Hematopoietic multipotent progenitor cell treated with erythropoietin and hydrocortisone succinate and interleukin-3 and kit ligand, for 8 days (in vitro differentiated cells): ENCODE results near the gene ZNF423.
"Not testable (repeated sequence)": the region's sequence is repeated elsewhere in the genome, so short reads cannot be mapped to it uniquely, and the experiment has no call there.

ENCODE experiments used
- DNase-seq: peaks from one replicate; pipeline ENCODE4 v3.0.0-alpha.2; 2015

ZNF423 gene

DNA sequence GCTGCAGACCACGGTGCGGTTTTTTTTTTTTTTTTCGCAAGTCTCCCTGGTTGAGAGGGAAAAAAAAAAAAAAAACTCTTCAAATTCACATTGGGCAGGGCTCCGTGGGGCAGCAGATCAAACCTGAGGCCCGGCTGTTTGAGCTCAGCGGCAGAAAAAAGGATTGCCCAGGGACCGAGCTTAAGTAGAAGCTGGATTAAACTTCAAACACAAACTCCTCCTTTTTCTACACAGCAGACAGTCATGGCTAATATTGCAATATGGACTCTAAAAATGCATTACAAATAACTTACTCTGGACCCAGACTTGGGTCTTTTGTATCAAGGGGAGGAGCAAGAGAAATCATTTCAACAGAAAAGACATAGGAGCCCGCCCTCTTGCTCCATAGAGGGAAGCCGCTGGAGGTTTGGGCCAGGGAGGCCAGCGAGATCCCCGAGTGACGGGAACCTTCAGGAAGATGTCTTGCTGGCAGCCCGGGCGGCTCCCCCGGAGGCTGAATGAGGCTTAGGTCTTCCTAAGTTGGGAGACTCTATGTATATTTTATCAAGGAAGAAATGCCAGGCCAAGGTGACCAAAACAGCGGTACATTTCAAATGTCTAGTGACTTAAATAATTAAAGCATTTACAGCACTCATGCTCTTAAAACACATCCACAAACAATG, 167.7 kb downstream of the ZNF423 start:
- no peak for DNase-seq

DNA sequence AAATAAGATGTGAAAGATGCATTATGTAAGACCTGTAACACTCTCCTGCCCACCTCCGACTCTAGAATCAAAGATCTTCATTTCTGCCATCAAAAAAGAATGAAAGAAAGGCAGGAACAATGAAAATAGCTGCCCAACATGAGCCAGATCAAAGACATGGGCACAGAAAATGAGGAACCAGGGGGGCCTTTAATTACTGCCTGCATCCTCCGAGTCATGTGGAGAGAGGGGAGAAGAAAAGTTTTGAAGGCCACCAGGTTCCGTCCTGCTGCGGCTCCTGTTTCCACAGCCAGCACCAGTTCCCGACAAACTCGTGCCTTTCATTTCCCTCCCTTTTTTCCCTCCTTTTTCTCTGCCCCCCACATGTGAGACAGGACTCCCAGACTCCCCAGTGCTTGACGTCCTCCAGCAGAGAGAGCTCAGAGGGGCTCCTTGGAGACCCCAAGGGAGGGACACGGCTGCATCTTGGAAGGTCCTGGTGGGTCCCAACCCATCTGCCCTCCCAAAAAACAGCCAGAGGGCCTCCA, 168.4 kb downstream of the ZNF423 start:
- DNase-seq = no peak

DNA sequence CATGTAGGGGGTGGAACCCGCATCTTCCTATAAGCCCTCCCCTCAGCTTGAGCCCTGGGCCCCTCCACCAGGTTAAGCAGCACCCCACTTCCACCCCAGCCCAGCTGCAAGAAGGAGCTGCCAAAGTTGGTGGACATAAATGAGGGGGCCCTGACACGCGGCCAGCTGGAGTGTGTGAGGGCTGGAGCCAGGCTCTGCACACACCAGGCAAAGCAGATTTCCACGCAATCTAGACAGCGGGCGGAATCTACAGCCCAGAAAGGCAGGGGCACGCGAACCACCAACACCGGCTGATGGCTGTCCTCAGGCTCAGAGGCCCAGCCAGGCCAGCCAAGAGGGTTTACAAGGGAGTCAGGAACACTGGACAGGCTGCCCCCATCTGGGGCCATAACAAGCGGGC, 171.2 kb downstream of the ZNF423 start:
- DNase-seq = no peak

DNA sequence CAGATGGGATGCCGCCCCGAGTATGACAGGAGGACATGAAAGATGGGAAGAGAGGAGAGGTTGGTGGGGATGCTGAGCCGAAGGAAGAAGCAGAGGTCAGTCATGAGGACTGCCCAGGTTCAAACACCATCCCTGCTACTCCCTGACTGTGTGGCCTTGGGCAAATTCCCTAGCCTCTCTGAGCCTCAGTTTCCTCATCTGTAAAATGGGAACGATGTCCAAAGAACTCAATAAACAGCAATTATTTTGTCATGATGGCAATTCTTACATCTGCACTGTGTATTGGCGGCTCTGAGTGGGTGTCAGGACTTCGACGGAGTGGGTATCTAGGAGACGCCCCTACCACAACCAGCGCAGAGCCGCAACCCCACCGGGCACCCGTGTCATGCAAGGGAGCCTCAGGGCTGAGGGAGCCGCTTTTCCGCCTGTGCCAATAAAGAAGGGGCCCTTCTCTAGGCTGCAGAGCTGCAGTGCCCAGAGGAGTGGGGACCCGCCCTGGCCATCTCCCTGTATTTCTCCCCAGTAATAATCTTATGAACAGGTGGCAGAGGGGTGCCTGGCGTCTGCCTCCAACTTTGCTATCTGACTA, 173.2 kb downstream of the ZNF423 start:
- no peak for DNase-seq

DNA sequence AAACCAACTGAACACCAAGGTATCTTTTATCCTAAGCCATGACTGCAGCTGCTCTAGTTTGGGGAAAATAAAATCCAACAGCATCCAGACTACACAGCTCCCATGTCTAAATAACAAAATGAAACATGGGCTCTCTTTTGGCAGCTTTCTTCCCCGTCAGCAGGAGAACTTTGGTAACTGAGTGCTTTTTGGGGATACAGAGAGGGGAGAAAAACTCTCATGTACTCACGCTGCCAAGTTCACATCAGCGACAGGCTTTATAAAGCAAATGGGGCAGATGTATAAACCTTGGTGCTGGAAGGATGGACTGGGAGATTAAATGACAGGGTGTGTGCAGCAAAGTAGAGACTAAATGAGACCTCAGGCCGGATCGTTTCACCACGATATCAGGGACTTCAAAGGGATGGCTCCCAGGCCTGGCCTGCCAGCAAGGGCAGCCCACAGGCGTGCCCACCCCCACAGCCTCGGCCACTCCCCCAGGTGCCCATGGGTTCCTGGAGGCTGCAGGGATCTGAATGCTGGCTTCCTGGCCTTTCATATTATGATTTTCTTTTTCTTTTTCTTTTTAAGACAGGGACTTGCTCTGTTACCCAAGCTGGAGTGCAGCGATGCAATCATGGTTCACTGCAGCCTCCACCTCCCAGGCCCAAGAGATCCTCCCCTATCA, 174.6 kb downstream of the ZNF423 start:
- no peak for DNase-seq

DNA sequence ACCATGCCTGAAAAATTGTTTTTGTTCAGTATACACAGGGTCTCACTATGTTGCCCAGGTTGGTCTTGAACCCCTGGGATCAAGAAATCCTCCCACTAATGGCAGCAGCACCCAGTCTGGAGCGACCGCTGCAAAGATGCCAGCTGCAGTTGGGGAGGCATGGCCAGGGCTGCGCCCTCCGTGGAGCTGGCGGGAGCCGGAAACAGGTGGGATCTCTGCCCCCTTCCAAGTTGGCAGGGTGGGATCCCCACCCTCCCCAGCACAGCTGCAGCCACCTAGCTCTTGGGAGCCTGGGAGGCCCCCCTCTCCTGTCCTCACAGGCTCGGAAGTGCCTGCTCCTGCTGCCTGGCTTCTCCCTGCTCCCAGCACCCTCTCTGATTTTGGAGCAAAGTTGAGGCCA, 176.8 kb downstream of the ZNF423 start:
- no peak for DNase-seq

DNA sequence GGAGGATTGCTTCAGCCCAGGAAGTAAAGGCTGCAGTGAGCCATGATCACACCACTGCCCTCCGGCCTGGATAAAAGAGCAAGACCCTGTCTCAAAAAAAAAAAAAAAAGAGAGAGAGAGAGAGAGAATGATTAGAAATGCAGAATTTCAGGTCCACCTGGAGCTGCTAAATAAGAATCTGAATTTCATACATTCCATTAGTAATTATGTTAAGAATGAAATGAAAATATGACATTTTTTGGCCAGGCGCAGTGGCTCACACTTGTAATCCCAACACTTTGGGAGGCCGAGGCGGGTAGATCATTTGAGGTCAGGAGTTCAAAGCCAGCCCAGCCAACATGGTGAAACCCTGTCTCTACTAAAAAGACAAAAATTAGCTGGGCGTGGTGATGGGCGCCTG, 178.3 kb downstream of the ZNF423 start:
- DNase-seq = not testable (repeated sequence)

DNA sequence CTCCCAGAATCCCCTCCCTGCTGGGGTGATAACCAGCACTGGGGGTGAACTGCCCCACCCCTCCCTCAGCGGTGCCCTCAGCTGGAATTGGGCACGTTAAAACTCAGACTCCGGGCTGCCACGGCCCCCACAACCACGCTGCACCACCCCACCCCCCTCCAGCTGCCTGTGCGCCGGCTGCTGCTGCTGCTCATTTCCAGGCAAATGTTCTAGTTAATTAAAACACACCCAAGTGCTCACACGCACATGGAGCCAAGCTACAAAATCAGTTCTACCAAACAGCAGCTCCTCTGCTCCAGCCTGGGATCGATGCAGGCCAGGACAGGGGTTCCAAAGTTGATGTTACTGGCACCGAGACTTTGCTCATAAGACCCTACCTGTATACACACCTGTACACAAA, 180.5 kb downstream of the ZNF423 start:
- no peak for DNase-seq

DNA sequence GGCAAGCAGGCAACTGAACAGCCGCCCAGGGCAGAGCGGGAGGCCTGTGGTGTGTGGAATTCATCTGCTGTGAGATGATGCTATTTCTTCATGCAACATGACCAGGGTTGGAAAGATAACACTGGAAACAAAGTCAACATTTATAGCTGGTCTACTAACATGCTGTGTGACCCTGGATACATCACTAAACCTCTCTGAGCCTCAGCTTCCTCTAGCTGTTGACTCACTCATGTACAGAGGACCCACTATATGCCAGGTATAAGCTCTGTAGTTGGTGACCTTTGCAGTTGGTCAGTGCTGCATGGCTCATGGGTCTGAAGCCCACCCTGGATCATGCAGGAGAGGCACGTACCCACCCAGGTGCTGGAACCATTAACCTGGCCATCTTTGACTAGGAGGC, 180.9 kb downstream of the ZNF423 start:
- no peak for DNase-seq

DNA sequence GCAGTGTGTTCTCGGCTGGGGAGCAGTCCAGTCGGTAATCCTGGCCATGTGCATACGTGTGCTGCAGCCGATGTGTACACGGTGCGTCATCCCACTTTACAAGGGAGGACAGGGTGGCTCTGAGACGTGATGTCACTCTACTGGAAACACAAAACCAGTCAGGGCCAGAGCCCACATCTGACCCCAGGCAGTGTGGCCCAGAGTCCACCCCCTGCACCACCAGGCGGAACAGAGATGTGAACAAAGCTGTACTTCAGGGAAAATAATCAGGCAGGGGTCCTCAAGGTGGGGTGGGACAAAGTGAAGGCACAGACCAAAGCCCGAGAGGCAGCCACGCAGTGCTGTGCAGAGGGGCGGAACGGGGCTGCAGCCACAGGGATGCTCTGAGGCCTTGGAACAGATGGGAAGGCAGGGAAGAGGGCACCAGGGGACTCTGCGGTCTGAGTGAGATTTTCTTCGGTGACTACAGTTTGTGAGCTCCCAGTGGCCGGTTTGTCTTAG, 181.5 kb downstream of the ZNF423 start:
- DNase-seq = no peak

DNA sequence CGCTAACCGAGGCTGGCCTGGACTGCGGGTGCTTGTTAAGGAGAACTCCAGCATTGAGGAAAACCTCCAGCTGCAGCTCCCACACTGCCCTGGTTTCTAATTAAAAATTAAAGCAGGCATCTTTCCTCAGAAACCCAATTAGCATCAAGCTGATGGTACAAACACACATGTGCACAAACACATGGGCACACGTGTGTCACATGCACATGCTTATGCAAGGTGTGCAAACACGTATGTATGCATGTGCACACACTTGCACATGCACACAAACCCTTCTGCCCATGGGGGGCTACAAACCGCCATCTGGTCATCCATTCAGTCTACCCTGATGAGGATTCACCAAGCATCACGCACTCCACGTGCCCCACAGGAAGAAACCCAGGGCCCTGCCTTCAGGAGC, 182.5 kb downstream of the ZNF423 start:
- no peak for DNase-seq

DNA sequence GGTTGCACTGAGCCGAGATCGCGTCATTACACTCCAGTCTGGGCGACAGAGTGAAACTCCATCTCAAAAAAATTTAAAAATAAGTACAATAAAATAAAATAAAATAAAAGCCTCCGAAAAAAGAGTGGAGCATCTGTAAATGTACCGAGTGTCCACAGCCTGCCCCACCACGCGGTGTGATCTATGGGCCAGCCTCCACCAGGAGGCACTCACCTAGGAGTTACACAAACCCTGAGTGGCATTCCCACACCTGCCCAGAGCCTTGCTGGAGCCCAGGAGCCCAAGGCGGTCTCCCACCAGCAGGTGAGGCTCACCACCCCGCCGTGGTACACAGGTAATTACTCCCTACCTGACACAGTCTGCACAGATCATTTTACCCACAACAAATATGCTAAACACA, 183.2 kb downstream of the ZNF423 start:
- no peak for DNase-seq

DNA sequence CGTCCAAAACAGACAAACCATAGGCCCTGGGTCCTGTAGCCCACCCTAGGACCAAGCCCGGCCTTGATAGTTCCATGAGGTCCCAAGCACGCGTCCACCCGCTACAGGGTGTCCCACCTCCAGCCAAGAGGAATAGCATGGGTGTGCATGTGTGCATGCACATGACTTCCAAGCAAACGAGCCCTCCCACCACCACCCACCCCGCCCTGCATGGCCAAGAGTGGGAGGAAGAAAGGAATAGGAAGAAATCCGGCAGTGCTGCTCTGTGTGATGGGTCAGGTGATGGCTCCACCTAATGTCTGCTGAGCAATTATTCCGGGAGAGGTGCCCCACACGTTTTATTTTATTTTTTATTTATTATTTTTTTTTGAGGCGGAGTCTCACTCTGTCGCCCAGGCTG, 184.6 kb downstream of the ZNF423 start:
- DNase-seq = no peak

DNA sequence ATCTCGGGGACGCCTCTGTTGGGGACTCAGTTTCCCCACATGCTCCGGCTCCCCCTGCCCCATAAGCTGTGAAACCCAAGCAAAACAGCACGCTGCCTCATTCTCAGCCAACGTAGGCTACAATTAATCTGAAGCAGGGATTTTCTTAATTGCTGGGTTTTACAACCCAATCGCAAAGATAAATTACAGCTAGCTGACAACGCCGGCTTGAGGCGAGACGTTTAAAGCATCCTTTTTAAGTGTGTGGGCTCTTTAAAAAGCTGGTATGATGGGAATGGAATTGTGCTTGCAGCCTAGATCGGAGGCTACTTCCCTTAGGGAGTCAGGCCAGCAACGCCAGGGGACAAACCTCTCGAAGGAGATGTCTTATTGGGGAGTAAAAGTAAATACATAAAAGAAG, 185.3 kb downstream of the ZNF423 start:
- DNase-seq = no peak

DNA sequence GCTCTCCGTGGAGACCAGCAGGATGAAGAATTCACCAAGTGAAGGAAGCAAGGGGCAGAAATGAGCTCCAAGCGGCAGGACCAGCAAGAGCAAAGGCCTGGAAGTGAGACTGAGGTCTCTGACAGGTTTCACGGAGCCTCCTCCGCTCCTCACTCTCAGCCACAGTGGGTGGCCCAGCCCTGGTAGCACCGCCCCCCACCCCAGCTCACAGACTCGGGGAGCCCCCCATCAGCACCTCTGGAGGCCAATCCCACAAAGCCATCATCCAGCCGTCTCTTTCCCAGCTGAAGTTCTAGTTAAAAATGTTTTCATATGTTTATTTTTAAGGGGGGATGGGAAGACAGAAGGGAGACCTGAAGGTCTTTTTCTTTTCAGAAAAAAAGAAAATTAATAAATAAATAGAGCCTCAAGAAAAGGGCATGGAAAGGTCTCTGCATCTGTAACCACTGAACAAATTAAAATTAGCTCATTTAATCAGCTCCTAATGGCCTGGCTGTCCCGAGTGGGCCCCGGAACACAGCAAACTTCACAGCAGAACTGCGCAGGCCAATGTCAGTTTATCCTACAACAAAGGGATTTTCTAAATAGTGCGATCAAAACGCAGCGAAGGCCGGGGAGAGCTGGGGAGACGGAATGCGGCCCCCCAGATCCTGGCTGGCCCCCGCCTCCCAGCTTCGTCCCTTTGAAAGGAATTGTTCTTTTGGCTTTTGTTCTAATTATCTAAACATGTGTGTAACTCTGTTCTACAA, 190.3 kb downstream of the ZNF423 start:
- no peak for DNase-seq

DNA sequence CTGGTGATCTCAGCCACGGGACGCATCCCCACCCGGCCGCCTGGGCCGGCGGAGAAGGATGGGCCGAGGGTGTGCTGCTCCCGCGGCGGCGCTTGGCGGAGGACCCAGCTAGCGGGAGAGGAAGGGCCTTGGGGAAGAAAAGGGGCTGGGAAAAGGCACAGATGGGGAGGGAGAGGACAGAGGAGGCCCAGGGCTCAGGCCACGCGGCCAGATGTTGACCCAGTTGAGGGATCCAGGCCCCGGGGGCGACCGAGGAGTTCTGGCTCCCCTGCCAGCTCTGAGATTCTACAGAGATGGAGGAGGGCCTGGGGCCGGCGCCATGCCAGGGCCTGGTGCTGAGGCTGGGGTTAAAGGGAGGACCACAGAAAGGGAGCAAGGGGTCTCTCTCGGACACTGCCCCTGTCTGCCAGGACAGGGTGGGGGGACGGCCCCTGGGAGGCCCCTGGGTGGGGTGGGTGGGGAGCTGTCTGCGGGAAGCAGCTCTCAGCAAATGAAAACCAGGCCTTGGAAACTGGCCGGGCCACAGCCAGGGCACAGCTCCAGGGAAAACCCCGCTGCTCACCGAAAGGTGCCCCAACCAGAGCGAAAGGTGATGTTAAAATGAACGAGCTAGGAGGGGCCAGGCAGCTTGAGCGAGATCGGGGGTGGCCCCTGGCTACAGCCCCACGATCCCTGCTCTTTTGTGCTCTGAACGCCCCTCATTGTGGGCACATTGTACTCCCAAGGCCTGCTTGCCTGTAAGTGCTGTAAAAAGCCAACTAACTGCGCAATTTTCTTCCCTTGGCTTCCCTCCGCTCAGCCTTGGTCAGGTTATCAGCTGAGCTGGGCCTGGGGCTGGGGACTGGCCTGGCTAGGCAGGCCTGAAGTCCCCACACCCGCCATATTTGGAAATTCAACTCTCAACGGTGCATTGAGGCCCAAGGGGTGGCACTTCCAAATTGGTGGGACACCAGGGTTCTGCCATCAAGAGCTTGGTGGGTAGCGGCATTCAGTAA, 191.4 kb downstream of the ZNF423 start:
- DNase-seq = no peak

DNA sequence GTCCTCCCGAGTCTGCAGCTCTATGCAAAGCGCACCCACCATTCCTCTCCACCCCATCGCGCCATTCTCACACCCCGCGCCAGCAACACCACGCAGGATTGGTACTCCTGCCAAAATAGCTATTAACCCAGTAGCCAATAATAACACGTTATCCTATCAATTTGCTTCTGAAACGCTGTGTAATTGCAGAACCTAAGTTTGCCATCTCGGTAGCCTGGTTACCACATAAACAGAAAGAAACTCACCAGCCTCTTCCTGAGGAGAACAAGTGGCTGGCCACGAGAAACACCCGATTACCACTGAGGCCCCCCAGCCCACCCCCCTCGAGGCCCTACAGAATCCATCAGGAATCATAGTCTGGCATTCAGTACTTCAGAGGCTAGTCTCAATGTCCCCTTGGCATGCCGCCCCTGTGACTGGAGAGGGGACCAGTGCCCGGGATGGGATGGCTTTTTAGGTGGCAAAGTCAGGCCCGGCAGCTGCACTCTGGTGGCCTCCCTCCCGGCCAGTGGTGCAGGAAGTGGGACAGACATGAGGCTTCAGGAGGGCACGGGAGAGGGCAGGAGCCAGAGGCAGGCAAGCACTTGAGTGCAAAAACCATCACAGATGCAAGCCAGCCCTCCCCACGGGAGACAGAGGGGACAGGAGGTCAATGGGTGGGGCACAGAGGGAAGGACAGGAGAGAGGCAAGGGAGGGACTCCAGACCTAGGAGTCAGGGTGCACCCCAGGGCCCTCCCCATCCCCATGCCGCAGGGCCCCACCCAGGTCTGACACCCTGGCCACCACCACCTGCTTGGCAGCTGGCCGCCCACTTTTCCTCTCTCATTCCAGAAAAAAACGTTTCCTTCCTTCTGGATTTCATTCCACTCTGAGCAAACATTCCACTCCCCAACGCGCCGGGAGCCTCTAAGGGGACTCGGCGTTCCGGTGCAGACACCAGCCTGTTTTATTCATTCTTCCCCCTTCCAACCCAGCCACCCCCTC, 192.5 kb downstream of the ZNF423 start:
- no peak for DNase-seq

DNA sequence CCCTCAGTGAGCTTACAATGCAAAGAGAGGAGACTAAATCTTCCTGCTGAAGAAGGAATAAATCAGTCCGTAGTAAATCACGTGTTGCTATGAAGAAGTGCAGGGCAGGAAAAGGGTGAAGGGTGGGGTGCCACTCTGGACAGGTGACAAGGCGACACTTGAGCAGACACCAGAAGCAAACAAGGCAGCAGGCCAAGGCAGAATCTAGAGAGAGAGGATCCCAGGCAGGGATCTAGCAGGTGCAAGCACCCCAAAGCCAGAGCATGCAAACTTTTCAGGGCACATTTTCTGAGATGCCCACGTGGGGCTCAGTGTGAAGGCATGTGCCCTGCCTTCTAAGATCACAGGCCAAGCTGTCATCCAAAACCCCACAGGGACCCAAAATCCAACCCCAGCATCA, 193.3 kb downstream of the ZNF423 start:
- no peak for DNase-seq

DNA sequence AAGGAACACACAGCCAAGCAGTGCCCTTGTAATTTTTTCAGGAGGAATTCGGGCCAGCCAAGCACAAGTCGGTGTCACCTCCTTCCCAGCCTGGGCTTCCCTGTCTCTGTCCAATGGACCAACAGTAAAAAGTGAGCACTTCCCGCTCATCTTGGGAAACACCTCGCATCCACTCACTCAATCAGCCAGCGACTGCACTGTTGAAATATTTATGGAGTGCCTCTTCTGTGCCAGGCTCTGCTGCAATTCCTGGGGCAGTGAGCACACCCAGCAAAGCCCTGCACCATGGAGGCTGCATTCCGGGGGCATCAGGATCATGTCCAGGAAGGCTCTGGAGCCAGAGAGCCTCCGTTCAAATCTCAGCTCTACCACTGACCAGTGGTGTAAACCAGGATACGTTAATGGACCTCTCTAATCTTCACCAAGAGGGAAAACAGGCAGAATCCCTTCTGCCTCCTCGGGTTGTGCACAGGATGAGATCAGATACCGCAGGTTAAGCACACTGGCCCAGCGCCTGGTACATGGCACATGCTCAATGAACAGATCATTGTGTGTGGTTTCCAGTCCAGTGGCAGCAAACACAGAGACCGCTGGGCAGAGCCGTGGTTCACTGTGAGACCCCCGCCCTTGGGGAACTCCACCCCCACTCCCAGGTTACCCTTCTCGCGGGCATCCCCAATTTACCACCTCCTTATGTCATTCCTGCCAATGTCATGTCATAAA, 194.3 kb downstream of the ZNF423 start:
- DNase-seq = no peak

DNA sequence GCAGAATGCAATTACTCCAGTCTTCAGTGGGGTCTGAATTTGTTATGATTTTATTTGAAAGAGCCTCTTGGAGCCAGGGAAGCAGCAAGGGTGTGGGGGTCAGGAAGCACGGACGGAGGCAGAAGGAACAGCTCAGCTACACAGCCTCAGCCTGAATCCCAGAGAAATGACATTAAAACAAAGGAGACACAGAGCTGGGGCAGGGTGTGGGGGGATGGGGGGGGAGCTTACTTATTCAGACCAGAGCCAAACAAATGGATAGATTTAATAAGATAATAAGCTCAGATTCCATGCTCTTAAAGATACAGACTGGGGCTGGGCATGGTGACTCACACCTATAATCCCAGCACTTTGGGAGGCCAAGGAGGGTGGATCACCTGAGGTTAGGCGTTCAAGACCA, 195.3 kb downstream of the ZNF423 start:
- no peak for DNase-seq
